ENCODE measurements around the gene BBX.

DNA sequence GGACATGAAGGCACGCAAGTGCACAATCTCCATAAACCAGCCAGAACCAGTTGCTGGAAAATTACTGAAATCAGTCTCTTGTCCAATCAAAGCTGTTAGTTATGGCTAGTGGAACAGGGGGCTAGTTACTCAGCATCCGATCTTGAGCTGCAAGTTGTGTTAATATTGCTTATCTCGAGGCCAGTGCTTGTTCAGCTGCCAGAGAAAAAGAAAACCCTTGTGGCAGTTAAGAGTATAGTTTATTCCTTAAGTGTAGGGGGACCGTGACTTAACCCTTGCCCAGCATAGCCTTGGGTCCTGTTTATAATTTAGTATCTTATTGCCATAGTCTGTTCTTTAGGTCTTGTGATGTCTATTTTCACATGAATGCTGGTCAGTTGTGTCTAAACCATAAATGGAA is 299.5 kb downstream of the BBX start:
- TF ChIP-seq, protein P1, sequence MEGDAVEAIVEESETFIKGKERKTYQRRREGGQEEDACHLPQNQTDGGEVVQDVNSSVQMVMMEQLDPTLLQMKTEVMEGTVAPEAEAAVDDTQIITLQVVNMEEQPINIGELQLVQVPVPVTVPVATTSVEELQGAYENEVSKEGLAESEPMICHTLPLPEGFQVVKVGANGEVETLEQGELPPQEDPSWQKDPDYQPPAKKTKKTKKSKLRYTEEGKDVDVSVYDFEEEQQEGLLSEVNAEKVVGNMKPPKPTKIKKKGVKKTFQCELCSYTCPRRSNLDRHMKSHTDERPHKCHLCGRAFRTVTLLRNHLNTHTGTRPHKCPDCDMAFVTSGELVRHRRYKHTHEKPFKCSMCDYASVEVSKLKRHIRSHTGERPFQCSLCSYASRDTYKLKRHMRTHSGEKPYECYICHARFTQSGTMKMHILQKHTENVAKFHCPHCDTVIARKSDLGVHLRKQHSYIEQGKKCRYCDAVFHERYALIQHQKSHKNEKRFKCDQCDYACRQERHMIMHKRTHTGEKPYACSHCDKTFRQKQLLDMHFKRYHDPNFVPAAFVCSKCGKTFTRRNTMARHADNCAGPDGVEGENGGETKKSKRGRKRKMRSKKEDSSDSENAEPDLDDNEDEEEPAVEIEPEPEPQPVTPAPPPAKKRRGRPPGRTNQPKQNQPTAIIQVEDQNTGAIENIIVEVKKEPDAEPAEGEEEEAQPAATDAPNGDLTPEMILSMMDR (conservative IDR thresholded peaks at IDR 0.05; ENCODE audit: low read depth, low read length): no peak
- TF ChIP-seq RFX5 (IDR thresholded peaks at IDR 0.05; ENCODE audit: low read depth, low read length): no peak
- no peak for TF ChIP-seq RAD21 (IDR thresholded peaks at IDR 0.05; ENCODE audit: low read length)
- TF ChIP-seq NFE2L2 (IDR thresholded peaks at IDR 0.05; ENCODE audit: low read depth, low read length): no peak
- TF ChIP-seq, protein P2, sequence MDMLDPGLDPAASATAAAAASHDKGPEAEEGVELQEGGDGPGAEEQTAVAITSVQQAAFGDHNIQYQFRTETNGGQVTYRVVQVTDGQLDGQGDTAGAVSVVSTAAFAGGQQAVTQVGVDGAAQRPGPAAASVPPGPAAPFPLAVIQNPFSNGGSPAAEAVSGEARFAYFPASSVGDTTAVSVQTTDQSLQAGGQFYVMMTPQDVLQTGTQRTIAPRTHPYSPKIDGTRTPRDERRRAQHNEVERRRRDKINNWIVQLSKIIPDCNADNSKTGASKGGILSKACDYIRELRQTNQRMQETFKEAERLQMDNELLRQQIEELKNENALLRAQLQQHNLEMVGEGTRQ (IDR thresholded peaks at IDR 0.05; ENCODE audit: low read depth, low read length): no peak
- no peak for TF ChIP-seq POLR2A (IDR thresholded peaks at IDR 0.05; ENCODE audit: low read depth, low read length)
- TF ChIP-seq MXI1 (IDR thresholded peaks at IDR 0.05; ENCODE audit: borderline replicate concordance, low read depth, low read length): no peak
- TF ChIP-seq MAFK (IDR thresholded peaks at IDR 0.05; ENCODE audit: low read depth, low read length): no peak
- no peak for TF ChIP-seq SMC3 (IDR thresholded peaks at IDR 0.05; ENCODE audit: low read depth, low read length)
- no peak for TF ChIP-seq RCOR1 (IDR thresholded peaks at IDR 0.05; ENCODE audit: insufficient replicate concordance, low read length)
- TF ChIP-seq BHLHE40 (IDR thresholded peaks at IDR 0.05; ENCODE audit: low read depth, low read length): no peak
- TF ChIP-seq, protein P3, sequence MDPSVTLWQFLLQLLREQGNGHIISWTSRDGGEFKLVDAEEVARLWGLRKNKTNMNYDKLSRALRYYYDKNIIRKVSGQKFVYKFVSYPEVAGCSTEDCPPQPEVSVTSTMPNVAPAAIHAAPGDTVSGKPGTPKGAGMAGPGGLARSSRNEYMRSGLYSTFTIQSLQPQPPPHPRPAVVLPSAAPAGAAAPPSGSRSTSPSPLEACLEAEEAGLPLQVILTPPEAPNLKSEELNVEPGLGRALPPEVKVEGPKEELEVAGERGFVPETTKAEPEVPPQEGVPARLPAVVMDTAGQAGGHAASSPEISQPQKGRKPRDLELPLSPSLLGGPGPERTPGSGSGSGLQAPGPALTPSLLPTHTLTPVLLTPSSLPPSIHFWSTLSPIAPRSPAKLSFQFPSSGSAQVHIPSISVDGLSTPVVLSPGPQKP (IDR thresholded peaks at IDR 0.05; ENCODE audit: borderline replicate concordance, low read depth, low read length): no peak
- TF ChIP-seq CHD1 (IDR thresholded peaks at IDR 0.05; ENCODE audit: low read depth, low read length): no peak
- TF ChIP-seq CEBPB (IDR thresholded peaks at IDR 0.05; ENCODE audit: low read depth, low read length): no peak

All from IMR-90 (cell line).